ENCODE measurements around the gene FXYD1.
A peak's percentile ranks its signal among the peaks of the same experiment; 100 is the strongest.
"Not testable (repeated sequence)": the region's sequence is repeated elsewhere in the genome, so short reads cannot be mapped to it uniquely, and the experiment has no call there.

Gene FXYD1

DNA sequence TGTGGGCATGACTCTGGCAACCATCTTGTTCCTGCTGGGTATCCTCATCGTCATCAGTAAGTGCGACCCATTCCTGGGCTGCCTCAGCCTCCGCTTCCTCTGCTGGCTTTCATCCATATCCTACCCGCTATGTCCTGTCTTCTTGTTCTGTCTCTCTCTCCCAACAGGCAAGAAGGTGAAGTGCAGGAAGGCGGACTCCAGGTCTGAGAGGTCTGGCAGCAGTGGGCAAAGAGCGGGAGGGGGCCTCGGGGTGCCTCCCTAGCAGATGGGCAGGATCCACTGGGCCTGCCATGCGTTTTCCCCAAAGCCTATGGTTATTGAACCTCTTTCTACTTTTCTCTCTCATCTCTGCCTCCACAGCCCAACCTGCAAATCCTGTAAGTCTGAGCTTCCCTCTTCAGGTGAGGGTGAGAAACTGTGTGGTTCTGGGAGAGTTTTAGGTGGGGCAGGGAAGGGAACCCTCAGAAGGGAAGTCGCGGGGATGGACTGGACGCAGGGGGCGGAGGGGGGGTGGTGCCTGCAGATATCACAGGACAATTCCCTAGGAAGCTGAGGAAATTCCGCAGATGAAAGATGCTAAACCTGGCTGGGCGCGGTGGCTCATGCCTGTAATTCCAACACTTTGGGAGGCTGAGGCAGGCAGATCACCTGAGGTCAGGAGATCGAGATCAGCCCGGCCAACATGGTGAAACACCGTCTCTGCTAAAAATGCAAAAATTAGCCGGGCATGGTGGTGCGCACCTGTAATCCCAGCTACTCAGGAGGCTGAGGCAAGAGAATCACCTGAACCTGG, 12.8 kb downstream of the FXYD1 start:
- H3K36me3 ChIP-seq, result no peaks in the 10 kb centered on the region
- H3K4me3 ChIP-seq (ENCODE audit: low read depth, low read length), result no peak overlapping the region
- H3K4me1 ChIP-seq, result no peaks in the 10 kb centered on the region
- H3K27me3 ChIP-seq, result peaks cover 48% of the 10 kb centered on the region
- no peak for TF ChIP-seq CTCF (IDR thresholded peaks at IDR 0.05; ENCODE audit: low read depth, low read length)
- no peak for DNase-seq
- H3K9me3 ChIP-seq, result no peaks in the 10 kb centered on the region

DNA sequence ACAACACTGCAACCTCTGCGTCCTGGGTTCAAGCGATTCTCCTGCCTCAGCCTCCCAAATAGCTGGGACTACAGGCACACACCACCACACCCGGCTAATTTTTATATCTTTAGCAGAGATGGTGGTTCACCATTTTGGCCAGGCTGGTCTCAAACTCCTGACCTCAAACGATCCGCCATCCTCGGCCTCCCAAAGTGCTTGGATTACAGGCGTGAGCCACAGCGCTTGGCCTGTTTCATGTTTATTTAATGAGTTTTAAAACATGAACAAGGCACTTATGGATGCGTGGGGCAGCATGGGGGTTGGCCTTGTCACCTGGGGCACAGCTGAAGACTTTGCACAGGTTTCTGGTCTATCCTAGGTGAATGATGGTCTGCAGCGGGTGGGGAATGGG, 14.5 kb downstream of the FXYD1 start:
- not testable (repeated sequence) for H3K36me3 ChIP-seq; H3K9me3 ChIP-seq; H3K4me1 ChIP-seq; H3K4me3 ChIP-seq (ENCODE audit: low read depth, low read length); DNase-seq
- H3K27me3 ChIP-seq, result peaks cover 65% of the 10 kb centered on the region

- Histone ChIP-seq H3K9me3 (0 out of 2 replicates have a peak, but pooled peaks cover 2% of the 10 kb centered on the region), H3K36me3 (no peaks in the 10 kb centered on the region), H3K4me3 (ENCODE audit: low read depth, low read length) (no peak overlapping the region), H3K27me3 (peaks cover 73% of the 10 kb centered on the region), H3K4me1 (no peaks in the 10 kb centered on the region)
- TF ChIP-seq CTCF (IDR thresholded peaks at IDR 0.05; ENCODE audit: low read depth, low read length), result peak; percentile 32
- peak; percentile 44 for DNase-seq
These were observed 15.3 kb downstream of the FXYD1 start for GRCh38 chr19:35153701-35154524.

- H3K4me3 ChIP-seq (ENCODE audit: low read depth, low read length), result no peak within 1 kb of the TSS
- no peak for TF ChIP-seq CTCF (IDR thresholded peaks at IDR 0.05; ENCODE audit: low read depth, low read length)
- 0 out of 2 replicates have a peak, but pooled peaks cover 2% of the 10 kb centered on the region for H3K9me3 ChIP-seq
These were observed 16.1 kb downstream of the FXYD1 start, which contains the start of gene FXYD5 for GRCh38 chr19:35154525-35155406. Gene FXYD5 (plus strand): TSS chr19:35154735. CDS start chr19:35155551, 816 bp downstream.

GRCh38 chr19:35155441-35155840, 16.8 kb downstream of the FXYD1 start:
- peaks cover 88% of the 10 kb centered on the region for H3K27me3 ChIP-seq
- H3K36me3 ChIP-seq, result no peaks in the 10 kb centered on the region
- H3K9me3 ChIP-seq, result 0 out of 2 replicates have a peak, but pooled peaks cover 2% of the 10 kb centered on the region
- H3K4me1 ChIP-seq, result no peaks in the 10 kb centered on the region
- TF ChIP-seq CTCF (IDR thresholded peaks at IDR 0.05; ENCODE audit: low read depth, low read length), result no peak
- DNase-seq, result no peak
- H3K4me3 ChIP-seq (ENCODE audit: low read depth, low read length), result no peak overlapping the region

More at GRCh38 chr19:35154525-35155406, 16.1 kb downstream of the FXYD1 start, which contains the start of gene FXYD5:
- no peak for DNase-seq
- no peaks in the 10 kb centered on the region for H3K4me1 ChIP-seq
- peaks cover 81% of the 10 kb centered on the region for H3K27me3 ChIP-seq
- no peaks in the 10 kb centered on the region for H3K36me3 ChIP-seq

Data from BE2C (cell line).